ENCODE results near the gene FAM193B. TPM values are rescaled to one million over a fixed set of nuclear protein-coding genes. Genes with fewer than 3 reads are reported as not detected.
A peak's percentile ranks its signal among the peaks of the same experiment; 100 is the strongest.

The FAM193B gene
- total and polyA plus RNA-seq, 9 of the 15 experiments (the other 6 are each of a cell fraction or from before 2014, with no cell fraction given): 4.4 to 76.4 (median 37.3) TPM

DNA sequence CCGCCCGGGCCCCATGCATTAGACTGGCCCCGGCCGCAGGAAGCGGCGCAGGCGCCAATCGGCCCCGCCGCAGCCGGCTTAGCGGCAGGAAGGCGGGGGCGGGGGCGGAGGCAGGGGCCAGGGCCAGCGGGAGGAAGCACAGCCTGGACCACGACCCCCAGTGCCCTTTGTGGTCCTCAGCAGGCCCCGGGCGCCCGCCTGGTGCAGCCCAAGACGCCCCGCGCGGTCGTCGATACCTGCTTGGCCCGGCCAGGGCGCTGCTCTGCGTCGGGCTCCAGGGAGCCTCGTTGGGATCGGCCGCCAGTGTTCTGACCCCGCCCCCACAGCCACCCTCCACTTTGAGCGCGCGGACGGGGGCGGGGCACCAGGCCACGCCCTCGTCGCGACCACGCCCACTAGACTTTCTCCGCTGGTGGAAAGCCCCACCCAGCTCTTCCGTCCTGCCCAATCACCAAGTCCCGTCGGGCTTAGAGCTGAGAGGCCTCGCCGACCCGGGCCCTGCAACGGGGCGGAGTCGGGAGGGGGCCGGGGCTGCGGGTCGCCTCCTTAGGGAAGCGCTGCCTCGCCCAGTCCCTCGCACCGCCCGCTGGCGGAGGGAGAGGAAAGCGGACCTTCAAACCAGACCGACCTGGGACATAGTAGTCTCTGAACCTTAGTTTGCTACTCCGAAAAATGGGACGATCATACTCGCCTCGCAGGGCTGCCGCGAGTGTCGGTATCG is 56.9 kb downstream of the FAM193B start, which contains the start of gene PDLIM7 (continued):
- TF ChIP-seq, protein P1, sequence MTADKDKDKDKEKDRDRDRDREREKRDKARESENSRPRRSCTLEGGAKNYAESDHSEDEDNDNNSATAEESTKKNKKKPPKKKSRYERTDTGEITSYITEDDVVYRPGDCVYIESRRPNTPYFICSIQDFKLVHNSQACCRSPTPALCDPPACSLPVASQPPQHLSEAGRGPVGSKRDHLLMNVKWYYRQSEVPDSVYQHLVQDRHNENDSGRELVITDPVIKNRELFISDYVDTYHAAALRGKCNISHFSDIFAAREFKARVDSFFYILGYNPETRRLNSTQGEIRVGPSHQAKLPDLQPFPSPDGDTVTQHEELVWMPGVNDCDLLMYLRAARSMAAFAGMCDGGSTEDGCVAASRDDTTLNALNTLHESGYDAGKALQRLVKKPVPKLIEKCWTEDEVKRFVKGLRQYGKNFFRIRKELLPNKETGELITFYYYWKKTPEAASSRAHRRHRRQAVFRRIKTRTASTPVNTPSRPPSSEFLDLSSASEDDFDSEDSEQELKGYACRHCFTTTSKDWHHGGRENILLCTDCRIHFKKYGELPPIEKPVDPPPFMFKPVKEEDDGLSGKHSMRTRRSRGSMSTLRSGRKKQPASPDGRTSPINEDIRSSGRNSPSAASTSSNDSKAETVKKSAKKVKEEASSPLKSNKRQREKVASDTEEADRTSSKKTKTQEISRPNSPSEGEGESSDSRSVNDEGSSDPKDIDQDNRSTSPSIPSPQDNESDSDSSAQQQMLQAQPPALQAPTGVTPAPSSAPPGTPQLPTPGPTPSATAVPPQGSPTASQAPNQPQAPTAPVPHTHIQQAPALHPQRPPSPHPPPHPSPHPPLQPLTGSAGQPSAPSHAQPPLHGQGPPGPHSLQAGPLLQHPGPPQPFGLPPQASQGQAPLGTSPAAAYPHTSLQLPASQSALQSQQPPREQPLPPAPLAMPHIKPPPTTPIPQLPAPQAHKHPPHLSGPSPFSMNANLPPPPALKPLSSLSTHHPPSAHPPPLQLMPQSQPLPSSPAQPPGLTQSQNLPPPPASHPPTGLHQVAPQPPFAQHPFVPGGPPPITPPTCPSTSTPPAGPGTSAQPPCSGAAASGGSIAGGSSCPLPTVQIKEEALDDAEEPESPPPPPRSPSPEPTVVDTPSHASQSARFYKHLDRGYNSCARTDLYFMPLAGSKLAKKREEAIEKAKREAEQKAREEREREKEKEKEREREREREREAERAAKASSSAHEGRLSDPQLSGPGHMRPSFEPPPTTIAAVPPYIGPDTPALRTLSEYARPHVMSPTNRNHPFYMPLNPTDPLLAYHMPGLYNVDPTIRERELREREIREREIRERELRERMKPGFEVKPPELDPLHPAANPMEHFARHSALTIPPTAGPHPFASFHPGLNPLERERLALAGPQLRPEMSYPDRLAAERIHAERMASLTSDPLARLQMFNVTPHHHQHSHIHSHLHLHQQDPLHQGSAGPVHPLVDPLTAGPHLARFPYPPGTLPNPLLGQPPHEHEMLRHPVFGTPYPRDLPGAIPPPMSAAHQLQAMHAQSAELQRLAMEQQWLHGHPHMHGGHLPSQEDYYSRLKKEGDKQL (CRISPR knock-in tag; IDR thresholded peaks at IDR 0.05; ENCODE audit: borderline replicate concordance): no peak
- no peak for TF ChIP-seq FOXJ2 (tag; IDR thresholded peaks at IDR 0.05)
- no peak for TF ChIP-seq ARID4B (CRISPR knock-in tag; IDR thresholded peaks at IDR 0.05)
- TF ChIP-seq ARID1B (IDR thresholded peaks at IDR 0.05): peak; percentile 5; the same call in 1 of the 2 replicates
- TF ChIP-seq FOXJ3 (CRISPR knock-in tag; IDR thresholded peaks at IDR 0.05): no peak
- no peak for TF ChIP-seq ZNF764 (CRISPR knock-in tag; IDR thresholded peaks at IDR 0.05; ENCODE audit: low read depth)
- TF ChIP-seq ZNF76 (CRISPR knock-in tag; IDR thresholded peaks at IDR 0.05; ENCODE audit: borderline replicate concordance): no peak
- no peak for TF ChIP-seq SMARCC2 (IDR thresholded peaks at IDR 0.05; ENCODE audit: low read depth)
- TF ChIP-seq HNRNPK (IDR thresholded peaks at IDR 0.05; ENCODE audit: low read depth, low read length, poor library complexity, severe bottlenecking): no peak
- peak; percentile 78 for TF ChIP-seq CCNT2 (IDR thresholded peaks at IDR 0.05; ENCODE audit: borderline replicate concordance, extremely low read depth, insufficient read length, low read depth, low read length)
- no peak for TF ChIP-seq ZNF717 (CRISPR knock-in tag; IDR thresholded peaks at IDR 0.05)
- TF ChIP-seq ELK3 (CRISPR knock-in tag; IDR thresholded peaks at IDR 0.05): no peak
- no peak for TF ChIP-seq HIVEP1 (CRISPR knock-in tag; IDR thresholded peaks at IDR 0.05)
- no peak for TF ChIP-seq ZNF445 (CRISPR knock-in tag; IDR thresholded peaks at IDR 0.05; ENCODE audit: low read depth)
- peak; percentile 8 for TF ChIP-seq CHD1 (IDR thresholded peaks at IDR 0.05; ENCODE audit: low read length)
- TF ChIP-seq SIX5 (IDR thresholded peaks at IDR 0.05; ENCODE audit: borderline replicate concordance in 1 of 2, insufficient read depth in 1 of 2, low read depth in 1 of 2, low read length in 2 of 2): no peak

All from K562 (cell line).